CD1c-positive myeloid dendritic cell (primary cell): ENCODE data around the gene OR51V1.
A peak's percentile ranks its signal among the peaks of the same experiment; 100 is the strongest.

Experiments used
- DNase-seq: peaks from one replicate; pipeline ENCODE4 v3.0.0-alpha.2; 2016; ENCODE audit errors: extremely low spot score

OR51V1 gene

GRCh38 chr11:5230266-5230665 lies 29.8 kb upstream of the OR51V1 start:
- DNase-seq, result no peak

GRCh38 chr11:5229796-5230195 lies 29.3 kb upstream of the OR51V1 start:
- no peak for DNase-seq

GRCh38 chr11:5229356-5229755 lies 28.9 kb upstream of the OR51V1 start:
- DNase-seq, result no peak

GRCh38 chr11:5228124-5228523 lies 27.6 kb upstream of the OR51V1 start:
- DNase-seq, result no peak

GRCh38 chr11:5227681-5228080 lies 27.2 kb upstream of the OR51V1 start:
- no peak for DNase-seq

- no peak for DNase-seq
Observed at GRCh38 chr11:5226732-5227310, 26.3 kb upstream of the OR51V1 start, which contains the start of gene HBB. HBB (minus strand) TSS chr11:5227071; CDS start chr11:5227021, 50 bp downstream.

- no peak for DNase-seq
Observed at GRCh38 chr11:5225480-5225871, 25.0 kb upstream of the OR51V1 start.

GRCh38 chr11:5224538-5225479 lies 24.3 kb upstream of the OR51V1 start:
- no peak for DNase-seq

GRCh38 chr11:5223686-5224085 lies 23.2 kb upstream of the OR51V1 start:
- no peak for DNase-seq

- no peak for DNase-seq
Observed at GRCh38 chr11:5223146-5223545, 22.7 kb upstream of the OR51V1 start.

- DNase-seq, result no peak
Observed at GRCh38 chr11:5210376-5210885, 9.9 kb upstream of the OR51V1 start.

GRCh38 chr11:5204787-5205186 lies 4.3 kb upstream of the OR51V1 start:
- peak; percentile 16 for DNase-seq

- no peak for DNase-seq
Observed at GRCh38 chr11:5203366-5203765, 2.9 kb upstream of the OR51V1 start.

- DNase-seq, result no peak
Observed at GRCh38 chr11:5198285-5198684, 2.2 kb downstream of the OR51V1 start.

GRCh38 chr11:5197536-5197935 lies 2.9 kb downstream of the OR51V1 start:
- DNase-seq, result peak; percentile 32

- no peak for DNase-seq
Observed at GRCh38 chr11:5196731-5197130, 3.8 kb downstream of the OR51V1 start.

- no peak for DNase-seq
Observed at GRCh38 chr11:5196067-5196466, 4.4 kb downstream of the OR51V1 start.

GRCh38 chr11:5192738-5193137 lies 7.7 kb downstream of the OR51V1 start:
- no peak for DNase-seq

- no peak for DNase-seq
Observed at GRCh38 chr11:5188201-5188600, 12.3 kb downstream of the OR51V1 start.

- DNase-seq, result no peak
Observed at GRCh38 chr11:5178046-5178837, 22.2 kb downstream of the OR51V1 start.

- DNase-seq, result no peak
Observed at GRCh38 chr11:5174934-5175333, 25.5 kb downstream of the OR51V1 start.

- DNase-seq, result no peak
Observed at GRCh38 chr11:5171856-5172255, 28.6 kb downstream of the OR51V1 start.
